ENCODE data around the gene FEZ2. TPM values are rescaled to one million over a fixed set of nuclear protein-coding genes. Genes with fewer than 3 reads are reported as not detected.

Gene FEZ2
- total RNA-seq, 1 experiment from 2014 or later = 153 TPM

- DNase-seq (ENCODE audit: low read depth) = peak; percentile 84
Measured at GRCh38 chr2:36562240-36562639, 35.7 kb downstream of the FEZ2 start.

- peak; percentile 99 for DNase-seq (ENCODE audit: low read depth)
Measured at GRCh38 chr2:36561237-36561944, 36.6 kb downstream of the FEZ2 start.

GRCh38 chr2:36560726-36561125 is 37.2 kb downstream of the FEZ2 start:
- no peak for DNase-seq (ENCODE audit: low read depth)

- no peak for DNase-seq (ENCODE audit: low read depth)
Measured at GRCh38 chr2:36559221-36559942, 38.6 kb downstream of the FEZ2 start.

DNA sequence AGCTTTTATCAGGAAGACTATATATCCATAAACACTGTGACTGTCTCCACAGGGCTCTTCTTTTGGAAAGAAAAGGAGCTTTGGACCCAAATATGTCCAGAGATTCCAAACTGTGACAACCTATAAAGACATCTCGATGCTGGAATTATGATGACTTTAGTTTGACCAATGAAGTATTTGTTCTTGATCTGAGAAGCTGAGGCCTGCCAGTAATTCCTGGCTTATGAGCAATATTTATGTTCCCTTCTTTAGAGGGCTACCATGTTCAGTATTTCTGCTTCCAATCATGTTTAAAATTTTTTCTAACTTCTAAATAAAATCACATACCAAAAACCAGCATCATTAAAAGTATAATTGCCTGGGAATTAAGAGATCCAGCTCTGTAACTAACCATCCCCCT is 41.1 kb downstream of the FEZ2 start:
- peak; percentile 67 for DNase-seq (ENCODE audit: low read depth)

DNA sequence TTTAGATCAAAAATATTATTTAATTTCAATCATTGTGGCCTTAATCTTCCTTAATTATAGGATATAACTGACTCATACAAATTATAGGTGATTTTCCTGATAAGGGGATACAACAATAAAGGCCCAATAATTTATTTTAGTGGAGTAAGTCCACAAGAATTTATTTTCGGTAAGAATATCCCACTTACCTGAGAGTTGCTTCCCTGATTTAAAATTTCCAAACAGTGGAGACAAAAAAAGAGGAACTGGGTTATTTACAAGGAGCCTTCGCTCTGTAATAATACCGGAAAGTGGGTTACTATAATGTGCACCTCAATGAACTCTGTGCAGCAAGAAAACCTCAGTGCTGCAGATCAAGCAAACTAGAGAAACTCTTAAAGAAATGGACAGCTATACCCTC is 42.2 kb downstream of the FEZ2 start:
- DNase-seq (ENCODE audit: low read depth) = no peak

- DNase-seq (ENCODE audit: low read depth) = no peak
Measured at GRCh38 chr2:36554531-36554930, 43.4 kb downstream of the FEZ2 start.

DNA sequence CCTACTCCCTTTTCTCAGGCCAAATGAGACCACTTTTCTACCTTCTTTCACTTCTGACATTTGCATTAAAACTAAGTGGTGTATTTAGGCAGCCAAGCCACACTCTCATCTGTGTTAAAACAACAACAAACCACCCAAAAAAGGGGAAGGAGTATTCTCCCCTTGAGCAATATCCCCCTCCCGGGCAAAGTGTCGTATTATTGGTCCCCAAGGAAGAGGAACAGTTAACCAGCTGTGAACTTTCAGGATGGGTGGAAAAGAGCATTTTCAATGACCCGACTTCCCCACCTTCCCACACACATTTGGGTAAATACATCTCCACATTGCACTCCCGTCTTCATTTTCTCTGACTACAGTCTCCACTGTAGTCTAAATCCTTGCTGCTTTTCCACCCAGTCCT is 44.3 kb downstream of the FEZ2 start:
- no peak for DNase-seq (ENCODE audit: low read depth)

GRCh38 chr2:36550006-36550405 is 48.0 kb downstream of the FEZ2 start:
- DNase-seq (ENCODE audit: low read depth) = no peak

DNA sequence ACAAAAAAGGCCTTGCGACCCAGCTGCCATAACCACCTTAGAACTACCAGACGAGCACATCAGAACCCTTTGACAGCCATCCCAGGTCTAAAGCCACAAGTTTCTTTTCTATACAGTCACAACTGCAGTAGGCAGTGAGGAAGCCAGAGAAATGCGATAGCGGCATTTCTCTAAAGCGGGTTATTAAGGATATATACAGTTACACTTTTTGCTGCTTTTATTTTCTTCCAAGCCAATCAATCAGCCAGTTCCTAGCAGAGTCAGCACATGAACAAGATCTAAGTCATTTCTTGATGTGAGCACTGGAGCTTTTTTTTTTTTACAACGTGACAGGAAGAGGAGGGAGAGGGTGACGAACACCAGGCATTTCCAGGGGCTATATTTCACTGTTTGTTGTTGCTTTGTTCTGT is 48.8 kb downstream of the FEZ2 start:
- peak; percentile 63 for DNase-seq (ENCODE audit: low read depth)

DNA sequence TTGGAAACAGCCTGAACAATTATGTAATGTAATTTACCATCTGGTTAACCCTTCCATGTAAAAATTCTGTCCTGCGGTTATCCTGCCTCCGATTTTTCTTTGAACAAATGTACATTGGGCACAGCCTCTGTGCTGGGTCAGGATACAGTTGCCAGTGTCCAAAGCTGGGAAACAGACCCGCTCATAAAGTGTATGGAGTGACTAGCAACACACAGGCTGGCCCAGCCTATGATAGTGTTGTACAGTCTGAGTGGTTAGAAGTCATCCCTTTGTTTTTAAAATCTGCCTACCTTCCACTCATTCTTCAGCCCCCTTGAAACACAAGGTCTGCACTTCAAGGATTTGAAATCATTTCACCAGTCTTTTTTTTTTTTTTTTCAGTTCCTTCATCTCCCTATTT is 50.1 kb downstream of the FEZ2 start:
- no peak for DNase-seq (ENCODE audit: low read depth)

- DNase-seq (ENCODE audit: low read depth) = peak; percentile 47
Measured at GRCh38 chr2:36545871-36546416, 52.0 kb downstream of the FEZ2 start.

- no peak for DNase-seq (ENCODE audit: low read depth)
Measured at GRCh38 chr2:36544638-36545338, 53.2 kb downstream of the FEZ2 start.

DNA sequence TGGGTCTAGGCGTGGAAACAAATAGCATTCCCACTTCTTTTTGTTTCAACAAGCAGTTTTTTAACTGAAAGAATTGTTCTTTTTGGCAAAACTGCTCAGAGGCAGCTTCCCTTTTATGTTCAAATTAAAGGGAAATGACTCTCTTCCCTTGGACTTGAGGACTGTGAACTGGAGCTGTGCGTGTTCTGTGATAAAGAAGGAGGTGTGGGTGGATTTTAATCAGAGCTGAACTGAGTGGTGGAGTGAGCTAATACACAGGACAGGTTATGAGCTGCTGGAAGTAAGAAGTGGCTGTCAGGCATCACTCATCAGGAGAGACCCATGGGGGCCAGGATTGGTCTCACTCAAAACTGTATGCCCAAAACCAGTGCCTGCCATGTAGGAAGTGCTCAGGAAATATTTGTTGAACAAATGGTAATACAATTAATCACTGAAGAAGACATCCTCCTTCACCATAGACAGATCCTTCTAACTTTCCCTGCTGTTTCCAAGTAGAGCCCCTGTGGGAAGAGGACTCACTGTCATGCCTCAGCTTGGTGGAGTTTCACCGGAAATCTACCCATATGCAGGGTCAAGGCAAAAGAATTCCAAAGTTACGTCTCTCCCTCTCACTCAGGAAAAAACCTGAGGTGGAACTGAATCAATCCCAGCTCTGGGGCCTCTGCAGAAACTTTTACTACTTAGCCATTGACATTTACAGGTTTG is 55.9 kb downstream of the FEZ2 start:
- no peak for DNase-seq (ENCODE audit: low read depth)

- DNase-seq (ENCODE audit: low read depth) = no peak
Measured at GRCh38 chr2:36540986-36541754, 56.8 kb downstream of the FEZ2 start.

GRCh38 chr2:36539631-36540030 is 58.3 kb downstream of the FEZ2 start:
- peak; percentile 62 for DNase-seq (ENCODE audit: low read depth)

- DNase-seq (ENCODE audit: low read depth) = peak; percentile 38
Measured at GRCh38 chr2:36538335-36538734, 59.6 kb downstream of the FEZ2 start.

DNA sequence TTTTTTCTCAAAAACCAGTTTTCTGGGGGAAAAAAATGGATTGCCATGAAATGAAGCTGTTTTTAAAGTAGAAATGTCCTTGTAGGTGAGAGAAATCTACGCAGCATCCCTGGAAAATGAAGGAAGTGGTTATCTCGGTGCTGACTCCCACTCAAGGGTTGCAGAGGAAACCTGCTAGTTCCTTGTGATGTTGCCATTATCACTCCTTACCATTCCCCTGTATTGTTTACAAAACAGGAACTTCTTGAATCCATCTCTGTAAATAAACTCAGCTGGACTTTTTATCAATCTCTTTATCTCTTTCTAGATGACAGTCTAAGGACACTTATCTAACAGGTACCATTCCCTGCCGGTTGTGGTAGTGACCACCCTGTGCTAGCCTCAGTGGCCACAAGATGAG is 61.2 kb downstream of the FEZ2 start:
- DNase-seq (ENCODE audit: low read depth) = no peak

- DNase-seq (ENCODE audit: low read depth) = no peak
Measured at GRCh38 chr2:36535099-36535498, 62.9 kb downstream of the FEZ2 start.

GRCh38 chr2:36534275-36534799 is 63.6 kb downstream of the FEZ2 start:
- no peak for DNase-seq (ENCODE audit: low read depth)

DNA sequence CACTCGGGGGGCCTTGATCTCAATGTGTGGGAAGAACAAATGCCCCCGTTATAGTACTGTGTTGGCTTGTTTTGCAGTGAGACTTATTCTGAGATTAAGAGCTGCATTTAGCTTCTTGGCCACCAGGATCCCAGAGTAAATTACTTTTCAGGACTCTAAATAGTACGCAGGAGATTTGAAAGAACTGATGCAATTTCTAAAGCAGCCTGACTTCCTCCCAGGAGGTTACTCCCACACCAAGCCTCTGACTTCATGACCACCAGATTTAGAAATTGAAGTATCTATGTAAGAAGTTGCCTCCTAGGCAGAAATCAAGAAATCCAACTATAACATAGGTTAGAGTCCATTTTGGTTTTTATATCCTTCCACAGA is 67.0 kb downstream of the FEZ2 start:
- no peak for DNase-seq (ENCODE audit: low read depth)
